HUES48 (cell line): ENCODE data around the gene ITGAX.
"Not testable (repeated sequence)": the region's sequence is repeated elsewhere in the genome, so short reads cannot be mapped to it uniquely, and the experiment has no call there.

Source experiments
- H3K27ac ChIP-seq: one replicate; pipeline ENCODE4 v1.7.0; 2013; ENCODE audit warnings: low read depth, low read length, inconsistent platforms
- H3K27me3 ChIP-seq: 2 replicates; pipeline ENCODE4 v1.6.1; 2013; ENCODE audit warnings: mild to moderate bottlenecking, low read length; ENCODE audit not compliant: control insufficient read depth, insufficient read depth
- H3K36me3 ChIP-seq: 2 replicates; pipeline ENCODE4 v1.6.1; 2013; ENCODE audit warnings: low read length; ENCODE audit not compliant: control insufficient read depth, insufficient read depth
- H3K4me1 ChIP-seq: 2 replicates; pipeline ENCODE4 v1.6.1; 2013; ENCODE audit warnings: mild to moderate bottlenecking, low read length; ENCODE audit not compliant: control insufficient read depth, insufficient read depth
- H3K4me3 ChIP-seq: 2 replicates; pipeline ENCODE4 v1.5.1; 2013; ENCODE audit warnings: mild to moderate bottlenecking, low read depth, low read length
- H3K9ac ChIP-seq: 2 replicates; pipeline ENCODE4 v1.6.1; 2013; ENCODE audit warnings: mild to moderate bottlenecking, low read depth, low read length, moderate library complexity
- H3K9me3 ChIP-seq: 2 replicates; pipeline ENCODE4 v1.6.1; 2013; ENCODE audit warnings: low read length; ENCODE audit not compliant: control insufficient read depth, insufficient read depth

ITGAX gene

GRCh38 chr16:31354394-31355291 lies at the start of gene ITGAX:
ITGAX (plus strand) TSS chr16:31355176; CDS start chr16:31355255, 79 bp downstream.
- Histone ChIP-seq H3K9ac (no peak within 1 kb of the TSS), H3K4me3 (no peak within 1 kb of the TSS), H3K4me1 (no peaks in the 10 kb centered on the region), H3K36me3 (no peaks in the 10 kb centered on the region), H3K27ac (no peak within 1 kb of the TSS), H3K27me3 (no peaks in the 10 kb centered on the region), H3K9me3 (no peaks in the 10 kb centered on the region)

DNA sequence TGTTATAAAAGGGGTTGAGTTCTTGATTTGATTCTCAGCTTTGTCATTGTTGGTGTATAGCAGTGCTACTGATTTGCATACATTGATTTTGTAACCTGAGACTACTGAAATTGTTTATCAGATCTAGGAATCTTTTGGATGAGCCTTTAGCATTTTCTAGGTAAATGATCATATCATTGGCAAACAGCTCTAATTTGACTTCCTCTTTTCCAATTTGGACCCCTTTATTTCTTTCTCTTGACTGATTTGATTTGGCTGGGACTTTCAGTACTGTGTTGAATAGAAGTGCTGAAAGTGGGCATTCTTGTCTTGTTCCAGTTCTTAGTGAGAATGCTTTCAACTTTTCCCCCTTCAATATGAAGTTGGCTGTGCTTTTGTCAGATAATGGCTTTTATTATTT lies 49.8 kb upstream of the ITGAX start:
- no peak overlapping the region for H3K9ac ChIP-seq
- H3K4me1 ChIP-seq, result no peaks in the 10 kb centered on the region
- no peak overlapping the region for H3K4me3 ChIP-seq
- no peak overlapping the region for H3K27ac ChIP-seq
- no peaks in the 10 kb centered on the region for H3K27me3 ChIP-seq
- H3K9me3 ChIP-seq, result no peaks in the 10 kb centered on the region
- H3K36me3 ChIP-seq, result no peaks in the 10 kb centered on the region

DNA sequence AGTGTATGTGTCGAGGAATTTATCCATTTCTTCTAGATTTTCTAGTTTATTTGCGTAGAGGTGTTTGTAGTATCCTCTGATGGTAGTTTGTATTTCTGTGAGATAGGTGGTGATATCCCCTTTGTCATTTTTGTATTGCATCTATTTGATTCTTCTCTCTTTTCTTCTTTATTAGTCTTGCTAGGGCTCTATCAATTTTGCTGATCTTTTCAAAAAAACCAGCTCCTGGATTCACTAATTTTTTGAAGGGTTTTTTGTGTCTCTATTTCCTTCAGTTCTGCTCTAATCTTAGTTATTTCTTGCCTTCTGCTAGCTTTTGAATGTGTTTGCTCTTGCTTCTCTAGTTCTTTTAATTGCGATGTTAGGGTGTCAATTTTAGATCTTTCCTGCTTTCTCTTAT lies 46.6 kb upstream of the ITGAX start:
- H3K4me3 ChIP-seq, H3K9me3 ChIP-seq, H3K27ac ChIP-seq, H3K27me3 ChIP-seq, H3K36me3 ChIP-seq, H3K4me1 ChIP-seq, H3K9ac ChIP-seq: not testable (repeated sequence)

- H3K4me1 ChIP-seq, result no peaks in the 10 kb centered on the region
- H3K36me3 ChIP-seq, result no peaks in the 10 kb centered on the region
- no peak overlapping the region for H3K27ac ChIP-seq
- H3K9me3 ChIP-seq, result peaks cover 5% of the 10 kb centered on the region
- no peaks in the 10 kb centered on the region for H3K27me3 ChIP-seq
- H3K9ac ChIP-seq, result no peak overlapping the region
- H3K4me3 ChIP-seq, result no peak overlapping the region
These were observed 32.5 kb upstream of the ITGAX start for GRCh38 chr16:31322500-31322899.

- Histone ChIP-seq H3K9me3 (peaks cover 5% of the 10 kb centered on the region), H3K36me3 (no peaks in the 10 kb centered on the region), H3K27me3 (no peaks in the 10 kb centered on the region), H3K9ac (no peak overlapping the region), H3K27ac (no peak overlapping the region), H3K4me1 (no peaks in the 10 kb centered on the region), H3K4me3 (no peak overlapping the region)
These were observed 30.9 kb upstream of the ITGAX start for GRCh38 chr16:31323959-31324629.

DNA sequence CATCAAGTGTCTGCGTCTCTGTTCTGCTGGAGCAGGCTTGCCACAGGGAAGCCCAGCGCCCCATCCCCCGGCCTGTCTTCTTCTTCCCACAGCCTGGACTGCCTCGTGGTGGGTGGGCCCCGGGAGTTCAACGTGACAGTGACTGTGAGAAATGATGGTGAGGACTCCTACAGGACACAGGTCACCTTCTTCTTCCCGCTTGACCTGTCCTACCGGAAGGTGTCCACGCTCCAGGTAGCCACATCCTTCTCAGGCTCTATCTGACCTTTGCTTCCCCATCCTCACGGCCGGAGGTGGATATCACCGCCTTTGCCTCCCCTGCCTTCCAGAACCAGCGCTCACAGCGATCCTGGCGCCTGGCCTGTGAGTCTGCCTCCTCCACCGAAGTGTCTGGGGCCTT lies 29.8 kb upstream of the ITGAX start:
- Histone ChIP-seq H3K9me3 (peaks cover 5% of the 10 kb centered on the region), H3K9ac (no peak overlapping the region), H3K36me3 (no peaks in the 10 kb centered on the region), H3K27ac (no peak overlapping the region), H3K4me3 (no peak overlapping the region), H3K27me3 (peaks cover 9% of the 10 kb centered on the region), H3K4me1 (no peaks in the 10 kb centered on the region)

GRCh38 chr16:31327646-31328225 lies 27.2 kb upstream of the ITGAX start:
- Histone ChIP-seq H3K4me1 (no peaks in the 10 kb centered on the region), H3K9ac (no peak overlapping the region), H3K27me3 (peaks cover 31% of the 10 kb centered on the region), H3K4me3 (no peak overlapping the region), H3K36me3 (no peaks in the 10 kb centered on the region), H3K27ac (no peak overlapping the region), H3K9me3 (no peaks in the 10 kb centered on the region; the same call in 1 of the 2 replicates)

GRCh38 chr16:31328322-31329052 lies 26.5 kb upstream of the ITGAX start:
- Histone ChIP-seq H3K27ac (no peak overlapping the region), H3K9me3 (no peaks in the 10 kb centered on the region; the same call in 1 of the 2 replicates), H3K36me3 (no peaks in the 10 kb centered on the region), H3K4me3 (no peak overlapping the region), H3K4me1 (no peaks in the 10 kb centered on the region), H3K9ac (no peak overlapping the region), H3K27me3 (peaks cover 31% of the 10 kb centered on the region)

- no peaks in the 10 kb centered on the region for H3K36me3 ChIP-seq
- no peak overlapping the region for H3K4me3 ChIP-seq
- H3K27me3 ChIP-seq, result peaks cover 31% of the 10 kb centered on the region
- no peaks in the 10 kb centered on the region for H3K4me1 ChIP-seq
- H3K9me3 ChIP-seq, result no peaks in the 10 kb centered on the region; the same call in 1 of the 2 replicates
- H3K27ac ChIP-seq, result no peak overlapping the region
- H3K9ac ChIP-seq, result no peak overlapping the region
These were observed 25.1 kb upstream of the ITGAX start for GRCh38 chr16:31329671-31330552.

DNA sequence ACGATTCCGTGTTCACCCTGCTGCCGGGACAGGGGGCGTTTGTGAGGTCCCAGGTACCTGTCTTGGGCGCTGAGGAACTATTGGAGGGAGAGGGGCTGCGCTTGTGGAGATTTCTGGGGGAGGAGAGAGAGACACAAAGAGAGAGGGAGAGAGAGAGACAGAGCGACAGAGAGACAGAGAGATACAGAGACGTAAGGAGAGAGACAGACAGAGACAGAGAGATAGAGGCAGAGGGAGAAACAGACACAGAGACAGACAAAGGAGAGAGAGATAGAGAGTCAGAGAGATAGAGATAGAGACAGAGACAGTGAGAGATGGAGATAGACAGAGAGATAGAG lies 24.5 kb upstream of the ITGAX start:
- H3K9ac ChIP-seq, result no peak overlapping the region
- no peaks in the 10 kb centered on the region for H3K36me3 ChIP-seq
- H3K27ac ChIP-seq, result no peak overlapping the region
- H3K9me3 ChIP-seq, result no peaks in the 10 kb centered on the region; the same call in 1 of the 2 replicates
- no peaks in the 10 kb centered on the region for H3K4me1 ChIP-seq
- H3K27me3 ChIP-seq, result peaks cover 31% of the 10 kb centered on the region
- H3K4me3 ChIP-seq, result no peak overlapping the region
